HG03439 (cell line): ENCODE results near the gene SCAI.
"Not testable (repeated sequence)": the region's sequence is repeated elsewhere in the genome, so short reads cannot be mapped to it uniquely, and the experiment has no call there.

Experiments used
- ATAC-seq: cut with Tn5 transposase; IDR thresholded peaks from one replicate; pipeline ENCODE4 v1.9.1; 2021; ENCODE audit warnings: mild to moderate bottlenecking, moderate library complexity; ENCODE audit not compliant: unreplicated experiment

SCAI gene

DNA sequence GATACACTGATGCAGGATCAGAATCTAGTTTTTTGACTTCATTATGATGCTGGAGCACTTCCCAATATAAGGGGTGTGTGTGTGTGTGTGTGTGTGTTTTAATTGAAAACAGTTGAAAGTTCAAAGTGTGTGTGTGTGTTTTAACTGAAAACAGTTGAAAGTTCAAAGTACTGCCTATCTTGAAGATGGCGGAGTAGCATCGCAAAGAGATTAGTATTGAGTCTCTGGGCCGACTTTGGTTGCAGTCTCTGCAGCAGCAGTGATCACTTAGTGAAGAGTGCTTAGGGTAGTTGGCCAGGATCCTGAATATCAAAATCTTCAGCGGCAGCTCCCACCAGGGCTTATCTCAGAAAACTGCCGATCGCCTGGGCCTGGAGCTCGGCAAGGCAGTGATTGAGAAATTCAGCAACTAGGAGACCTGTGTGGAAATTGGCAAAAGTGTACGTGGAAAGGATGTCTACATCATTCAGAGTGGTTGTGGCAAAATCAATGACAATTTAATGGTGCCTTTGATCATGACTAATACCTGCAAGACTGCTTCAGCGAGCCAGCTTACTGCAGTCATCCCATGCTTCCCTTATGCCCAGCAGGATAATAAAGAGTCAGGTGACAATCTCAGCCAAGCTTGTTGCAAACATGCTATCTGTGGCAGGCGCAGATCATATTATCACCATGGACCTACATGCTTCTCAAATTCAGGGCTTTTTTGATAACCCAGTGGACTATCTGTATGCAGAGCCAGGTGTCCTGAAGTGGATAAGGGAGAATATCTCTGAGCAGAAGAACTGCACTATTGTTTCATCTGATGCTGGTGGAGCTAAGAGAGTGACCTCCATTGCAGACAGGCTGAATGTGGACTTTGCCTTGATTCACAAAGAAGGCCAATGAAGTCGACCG lies 7.3 kb upstream of the SCAI start:
- ATAC-seq: no peak

DNA sequence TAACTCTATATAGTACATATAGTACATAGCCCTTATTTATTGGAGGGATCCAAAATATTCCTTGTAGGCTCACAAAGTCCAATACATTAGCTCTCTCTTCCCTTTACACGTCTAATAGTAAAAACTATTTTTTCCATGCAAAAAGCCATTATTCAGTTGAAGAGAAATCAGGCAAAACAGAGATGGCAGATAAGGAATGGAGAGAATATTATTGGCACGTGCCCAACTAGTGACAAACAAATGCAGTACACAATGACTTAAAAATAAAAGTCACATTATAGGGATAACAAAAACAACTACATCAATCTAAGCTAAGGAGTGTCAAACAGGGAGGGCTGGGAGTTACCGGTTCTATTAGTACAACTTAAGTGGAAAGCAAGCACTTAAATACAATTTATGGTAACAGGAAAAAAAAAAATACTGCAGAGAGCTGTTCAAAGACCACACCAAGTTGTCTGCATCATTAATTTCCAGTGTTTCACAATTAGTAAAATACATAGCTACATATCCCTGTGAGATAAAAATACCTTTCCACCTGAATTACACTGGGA lies 4.1 kb upstream of the SCAI start:
- no peak for ATAC-seq

DNA sequence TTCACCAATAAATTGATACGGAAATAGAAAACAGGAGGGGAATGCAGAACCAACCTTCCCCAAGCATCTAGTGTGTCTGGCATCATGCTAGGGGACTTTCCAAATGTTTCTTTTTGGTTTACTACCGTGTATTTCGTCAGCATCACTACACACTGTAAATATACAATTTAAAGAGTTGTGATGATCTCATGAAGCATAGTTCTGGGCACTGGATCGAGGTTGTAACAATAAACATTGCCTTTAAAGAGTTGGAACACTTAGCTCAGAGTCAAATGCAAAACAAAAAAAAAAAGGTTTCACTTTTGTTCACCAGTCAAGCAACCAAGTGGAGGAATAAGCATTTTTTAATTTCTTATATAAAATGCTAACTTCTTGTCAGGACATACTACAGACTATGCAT lies 2.9 kb upstream of the SCAI start:
- ATAC-seq: no peak

DNA sequence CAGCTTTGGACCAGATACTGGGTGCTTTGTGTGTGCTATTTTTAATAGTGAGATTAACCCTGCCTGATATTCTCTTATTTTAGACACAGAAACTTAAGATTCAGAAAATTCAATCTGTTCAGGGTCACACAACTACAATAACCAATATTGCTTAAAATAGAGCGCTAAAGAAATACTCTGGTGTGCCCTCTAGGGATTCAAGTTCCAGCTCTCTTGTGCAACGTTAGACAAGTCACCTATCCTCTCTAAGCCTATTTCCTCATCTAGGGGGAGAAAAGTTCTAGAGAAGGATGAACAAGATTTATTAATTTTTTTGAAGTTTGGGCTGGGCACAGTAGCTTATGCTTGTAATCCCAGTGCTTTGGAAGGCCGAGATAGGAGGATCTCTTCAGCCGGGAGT lies 2.1 kb upstream of the SCAI start:
- ATAC-seq: no peak

DNA sequence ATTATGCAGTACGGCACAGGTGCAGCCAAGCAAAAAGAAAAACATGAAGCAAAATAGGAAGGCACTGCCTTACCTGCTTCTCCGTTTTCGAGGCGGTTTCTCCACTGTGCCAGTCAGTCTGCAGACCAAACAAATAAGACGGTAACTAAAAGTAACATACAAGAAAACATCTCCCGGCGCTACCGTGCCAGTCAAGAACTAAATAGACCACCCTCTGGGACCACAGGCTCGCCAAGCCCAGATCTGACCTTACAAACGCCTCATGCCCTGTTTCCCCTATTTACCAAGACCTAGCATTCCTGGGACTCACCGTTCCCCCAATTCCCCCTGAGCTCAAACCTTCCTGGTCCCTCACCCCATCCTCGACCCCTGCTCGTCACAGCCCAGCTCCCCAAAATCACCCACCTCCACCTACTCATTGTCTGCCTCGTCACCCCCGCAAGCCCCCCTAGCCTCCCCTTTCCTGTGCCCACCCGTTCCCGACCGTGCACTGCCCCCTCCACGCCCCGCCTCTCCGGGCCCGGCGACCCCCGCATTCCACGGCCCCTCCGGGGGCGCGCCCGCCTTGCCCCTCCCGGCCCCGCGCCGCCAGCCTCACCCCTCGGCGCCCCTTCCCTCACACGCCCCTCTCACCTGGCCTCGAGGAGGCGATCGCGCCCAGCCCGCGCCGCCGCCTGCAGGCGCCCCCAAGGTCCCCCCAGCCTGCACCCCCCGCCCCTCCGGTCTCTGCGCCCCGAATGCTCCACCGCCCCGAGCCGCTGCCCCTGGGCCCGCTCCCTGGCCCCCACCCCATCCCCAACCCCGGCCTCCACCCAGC lies 560 bp downstream of the SCAI start:
- no peak for ATAC-seq

DNA sequence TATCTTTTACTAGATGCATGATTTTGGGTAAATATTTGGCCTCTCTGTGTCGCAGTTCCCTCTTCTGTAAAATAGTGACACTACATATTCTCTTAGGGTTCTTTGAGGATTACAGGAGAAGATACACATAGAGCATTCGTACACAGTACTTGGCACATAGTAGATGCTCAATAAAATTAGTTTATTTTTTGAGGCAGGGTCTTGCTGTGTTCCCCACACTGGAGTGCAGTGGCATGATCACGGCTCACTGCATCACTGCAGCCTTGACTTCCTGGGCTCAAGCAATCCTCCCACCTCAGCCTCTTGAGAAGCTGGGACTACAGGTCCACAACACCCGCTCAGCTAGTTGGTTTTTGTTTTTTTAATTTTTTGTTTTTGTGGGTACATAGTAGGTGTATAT lies 1.6 kb downstream of the SCAI start:
- ATAC-seq: no peak

DNA sequence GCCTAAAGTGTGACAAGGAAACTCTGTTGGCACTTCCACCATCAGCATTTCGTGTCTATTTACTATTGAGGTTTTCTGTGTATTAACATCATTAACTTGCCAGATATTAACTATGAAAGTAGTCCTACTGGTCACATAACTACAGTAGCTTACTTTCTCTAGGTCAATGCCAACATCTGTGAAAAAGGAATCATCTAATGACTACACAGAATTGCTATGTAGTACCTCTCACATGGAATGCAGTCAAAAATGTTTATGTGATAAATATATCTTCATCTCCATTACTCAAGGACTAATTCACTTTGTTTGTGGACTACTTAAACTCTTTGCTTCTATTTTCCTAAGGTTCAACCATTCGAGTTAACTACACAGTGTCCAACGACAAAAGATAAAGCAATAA lies 2.1 kb downstream of the SCAI start:
- ATAC-seq: no peak

DNA sequence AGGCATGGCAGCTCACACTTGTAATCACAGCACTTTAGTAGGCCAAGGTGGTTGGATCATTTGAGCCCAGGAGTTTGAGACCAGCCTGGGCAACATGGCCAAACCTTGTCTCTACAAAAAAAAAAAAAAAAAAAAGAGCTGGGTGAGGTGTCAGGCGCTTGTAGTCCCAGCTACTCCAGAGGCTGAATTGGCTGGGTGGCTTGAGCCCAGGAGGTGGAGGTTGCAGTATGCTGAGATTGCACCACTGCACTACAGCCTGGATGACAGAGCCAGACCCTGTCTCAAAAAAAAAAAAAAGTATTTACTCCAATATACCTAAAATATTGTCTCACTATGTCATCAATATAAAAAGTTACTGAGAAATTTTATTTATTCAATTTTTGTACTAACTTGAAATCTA lies 2.8 kb downstream of the SCAI start:
- no peak for ATAC-seq

DNA sequence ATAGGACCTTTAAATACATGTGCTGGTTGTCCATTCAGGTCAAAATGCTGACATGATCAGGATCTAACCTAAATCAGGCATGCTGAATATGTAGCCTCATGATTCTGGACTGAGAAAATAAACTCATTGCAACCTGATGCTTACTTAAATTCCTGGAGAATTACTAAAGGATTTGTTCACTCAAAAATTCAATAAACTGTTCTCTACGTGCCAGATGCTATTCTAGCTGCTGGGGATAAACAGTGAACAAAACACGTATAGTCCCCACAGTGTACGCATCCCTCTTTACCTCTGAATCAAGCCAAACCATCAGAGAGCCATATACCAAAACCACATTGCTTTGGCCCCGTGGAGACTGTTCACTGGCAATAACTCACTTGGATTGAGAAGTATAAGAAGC lies 6.1 kb downstream of the SCAI start:
- ATAC-seq: no peak

DNA sequence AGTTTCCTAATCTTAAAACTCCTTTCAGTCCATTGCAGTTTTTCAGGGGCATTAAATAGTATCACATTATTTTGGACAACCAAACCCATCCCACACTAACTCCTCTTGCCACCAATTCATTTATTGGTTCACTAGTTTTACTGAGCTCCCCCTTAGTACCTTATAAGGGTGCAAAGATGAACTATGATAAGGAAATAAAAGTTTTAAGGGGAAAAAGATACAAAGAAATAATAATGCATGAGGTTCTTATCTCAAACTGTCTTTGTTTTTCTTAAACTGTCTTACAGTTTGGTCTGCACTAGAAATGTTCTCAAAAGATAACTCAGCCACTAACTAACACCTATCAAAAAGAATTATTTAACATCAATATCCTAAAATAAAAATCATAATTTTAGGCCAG lies 8.4 kb downstream of the SCAI start:
- no peak for ATAC-seq

DNA sequence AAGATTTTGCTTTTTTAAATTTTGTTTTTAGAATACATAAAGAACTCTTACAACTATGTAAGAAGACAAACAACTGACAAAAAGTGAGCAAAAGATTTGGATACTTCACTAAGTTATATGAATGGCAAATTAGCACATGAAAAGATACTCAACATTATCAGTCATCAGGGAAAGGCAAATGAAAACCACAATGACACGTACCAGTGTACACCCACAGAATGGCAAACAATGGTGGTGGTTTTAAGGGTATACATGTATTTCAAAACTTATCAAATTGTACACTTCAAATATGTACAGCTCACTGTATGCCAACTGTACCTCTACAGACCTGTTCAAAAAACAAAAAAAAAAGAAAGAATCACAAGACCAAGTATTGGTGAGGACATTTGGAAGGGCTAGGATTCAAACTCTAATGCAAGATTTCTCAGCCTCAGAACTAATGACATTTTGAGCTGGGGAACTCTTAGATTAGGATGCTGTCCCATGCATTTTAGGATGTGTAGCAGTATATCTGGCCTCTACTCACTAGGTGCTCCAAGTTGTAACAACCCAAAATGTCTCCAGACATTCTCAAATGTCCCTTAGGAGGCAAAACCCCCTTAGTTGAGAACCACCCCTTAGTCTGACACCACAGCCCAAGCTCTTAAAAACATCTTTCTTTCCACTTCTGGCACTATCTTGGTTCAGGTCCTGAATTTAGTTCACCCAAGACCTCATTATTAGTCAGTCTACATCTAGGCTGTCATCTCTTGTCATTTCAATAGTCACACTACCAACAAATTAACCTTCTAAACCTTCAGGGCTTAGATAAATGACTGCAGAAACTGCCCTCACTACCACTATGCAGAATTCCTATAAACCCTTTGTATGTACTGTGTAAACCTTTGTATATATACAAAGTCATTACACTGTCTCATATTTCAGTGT lies 9.7 kb downstream of the SCAI start:
- ATAC-seq: no peak

DNA sequence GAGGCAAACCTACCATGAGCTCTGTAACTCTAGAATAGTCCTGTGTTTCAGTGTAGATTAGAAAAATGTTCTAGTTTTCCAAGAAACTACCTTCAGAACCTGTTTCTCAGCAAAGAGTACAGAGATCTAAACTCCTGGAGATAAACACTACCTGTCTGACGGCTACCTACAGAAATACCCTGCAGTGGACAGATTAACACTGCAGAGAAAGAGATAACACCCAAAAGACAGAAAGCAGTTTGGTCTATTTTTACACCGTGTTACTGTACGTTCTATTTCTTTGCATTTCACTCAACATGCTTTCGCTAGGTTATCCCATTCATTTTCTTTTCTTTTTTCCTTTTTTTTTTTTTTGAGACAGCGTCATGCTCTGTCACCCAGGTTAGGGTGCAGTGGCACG lies 11.6 kb downstream of the SCAI start:
- no peak for ATAC-seq

DNA sequence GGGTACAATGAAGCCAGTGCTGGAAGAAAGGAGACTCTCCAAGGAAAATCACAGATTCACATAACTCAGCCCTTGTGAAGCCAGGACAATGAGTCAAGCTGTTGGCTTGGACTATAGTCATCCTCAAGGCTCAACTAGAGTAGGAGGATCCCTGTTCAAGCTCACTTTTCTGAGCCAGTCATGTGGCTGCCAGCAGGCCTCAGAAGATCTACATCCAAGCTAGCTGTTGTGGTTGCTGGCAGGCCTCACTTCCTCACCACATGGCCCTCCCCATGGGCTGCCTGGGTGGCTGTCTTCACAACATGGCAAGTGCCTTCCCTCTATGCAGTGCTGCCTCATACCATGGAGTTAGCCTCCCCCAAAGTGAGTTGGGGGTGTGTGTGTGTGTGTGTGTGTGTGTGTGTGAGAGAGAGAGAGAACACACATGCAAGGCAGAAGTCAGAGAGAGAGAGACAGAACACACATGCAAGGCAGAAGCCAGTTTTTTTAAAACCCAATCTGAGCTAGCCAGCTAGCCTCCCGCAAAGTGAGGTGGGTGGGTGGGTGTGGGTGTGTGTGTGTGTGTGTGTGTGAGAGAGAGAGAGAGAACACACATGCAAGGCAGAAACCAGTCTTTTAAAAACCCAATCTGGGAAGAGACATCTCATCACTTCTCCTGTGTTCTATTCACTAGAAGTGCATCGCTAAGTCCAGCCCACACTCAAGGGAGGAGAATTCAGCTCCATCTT lies 17.1 kb downstream of the SCAI start:
- no peak for ATAC-seq

DNA sequence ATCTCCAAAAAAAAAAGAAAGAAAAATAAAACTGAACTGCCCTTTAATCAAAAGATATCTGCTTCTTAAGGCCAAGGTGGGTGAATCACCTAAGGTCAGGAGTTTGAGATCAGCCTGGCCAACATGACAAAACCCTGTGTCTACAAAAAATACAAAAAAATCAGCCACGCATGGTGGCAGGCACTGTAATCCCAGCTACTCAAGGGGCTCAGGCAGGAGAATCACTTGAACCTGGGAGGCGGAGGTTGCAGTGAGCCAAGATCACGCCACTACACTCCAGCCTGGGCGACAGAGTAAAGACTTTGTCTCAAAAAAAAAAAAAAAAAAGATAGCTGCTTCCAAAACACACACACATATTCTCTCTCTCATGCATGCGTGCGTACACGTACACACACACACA lies 17.8 kb downstream of the SCAI start:
- no peak for ATAC-seq

DNA sequence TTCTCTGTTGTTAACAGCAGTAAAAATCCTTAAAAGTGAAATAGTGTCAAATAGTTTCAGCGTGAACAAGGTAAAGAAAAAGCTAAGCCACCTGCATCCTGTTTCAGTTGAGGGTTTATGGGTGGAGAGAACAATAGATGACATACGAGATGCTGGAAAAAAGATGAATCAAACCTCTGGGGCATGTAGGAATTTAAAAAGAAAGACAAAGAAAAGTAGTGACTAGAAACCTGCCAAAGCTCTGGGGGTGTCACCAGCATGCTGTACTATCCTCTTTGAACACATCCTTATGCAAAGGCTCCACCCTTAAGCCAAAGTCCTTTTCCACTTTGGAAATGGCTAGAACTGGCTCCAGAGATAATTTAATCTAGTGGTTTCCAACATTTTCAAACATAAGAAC lies 22.2 kb downstream of the SCAI start:
- no peak for ATAC-seq

DNA sequence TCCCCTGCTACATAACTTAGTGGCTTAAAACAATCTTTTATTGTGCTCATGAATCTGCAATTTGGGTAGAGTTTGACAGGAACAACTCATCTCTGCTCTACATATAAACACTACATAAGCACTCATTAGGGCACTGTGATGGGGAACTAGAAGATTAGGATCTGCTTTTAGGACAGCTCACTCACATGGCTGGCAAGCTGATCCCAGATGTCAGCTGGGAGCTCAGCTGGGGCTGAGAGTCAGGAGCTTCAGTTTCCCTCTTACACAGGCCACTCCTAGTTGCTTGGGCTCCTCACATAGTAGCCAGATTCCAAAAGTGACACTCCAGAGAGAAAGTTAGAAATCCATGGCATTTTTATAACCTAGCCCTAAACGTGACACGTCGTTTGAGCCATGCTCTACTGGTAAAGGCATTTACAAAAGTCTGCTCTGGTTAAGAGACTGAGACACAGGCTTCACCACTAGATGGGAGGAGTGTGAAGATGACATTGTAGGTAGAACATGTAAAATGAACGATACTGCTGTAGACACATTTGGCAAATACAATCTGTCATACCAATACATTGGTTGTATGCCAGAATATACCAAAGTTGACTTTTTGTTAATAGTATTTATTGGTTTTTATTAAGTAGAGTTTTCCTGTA lies 23.6 kb downstream of the SCAI start:
- no peak for ATAC-seq

DNA sequence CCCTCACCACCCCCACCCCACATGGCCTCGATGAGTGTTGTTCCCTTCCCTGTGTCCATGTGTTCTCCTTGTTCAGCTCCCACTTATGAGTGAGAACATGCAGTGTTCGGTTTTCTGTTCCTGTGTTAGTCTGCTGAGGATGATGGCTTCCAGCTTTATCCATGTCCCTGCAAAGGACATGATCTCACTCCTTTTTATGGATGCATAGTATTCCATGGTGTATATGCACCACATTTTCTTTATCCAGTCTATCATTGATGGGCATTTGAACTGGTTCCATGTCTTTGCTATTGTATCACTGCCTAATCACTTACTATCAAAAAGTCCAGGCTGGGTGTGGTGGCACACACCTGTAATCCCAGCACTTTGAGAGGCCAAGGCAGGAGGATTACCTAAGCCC lies 24.6 kb downstream of the SCAI start:
- ATAC-seq: not testable (repeated sequence)

DNA sequence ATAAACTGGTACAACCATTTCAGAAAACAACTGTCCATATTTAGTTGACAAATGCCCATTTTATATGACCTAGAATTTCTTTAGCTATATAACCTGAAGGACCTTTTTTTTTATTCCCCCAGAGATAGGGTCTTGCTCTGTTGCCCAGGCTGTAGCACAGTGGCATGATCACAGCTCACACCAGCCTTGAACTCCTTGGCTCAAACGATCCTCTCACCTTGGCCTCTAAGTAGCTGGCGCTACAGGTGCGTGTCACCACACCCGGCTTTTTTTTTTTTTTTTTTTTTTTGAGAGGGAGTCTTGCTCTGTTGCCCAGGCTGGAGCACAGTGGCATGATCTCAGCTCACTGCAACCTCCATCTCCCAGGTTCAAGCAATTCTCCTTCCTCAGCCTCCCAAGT lies 28.8 kb downstream of the SCAI start:
- not testable (repeated sequence) for ATAC-seq

DNA sequence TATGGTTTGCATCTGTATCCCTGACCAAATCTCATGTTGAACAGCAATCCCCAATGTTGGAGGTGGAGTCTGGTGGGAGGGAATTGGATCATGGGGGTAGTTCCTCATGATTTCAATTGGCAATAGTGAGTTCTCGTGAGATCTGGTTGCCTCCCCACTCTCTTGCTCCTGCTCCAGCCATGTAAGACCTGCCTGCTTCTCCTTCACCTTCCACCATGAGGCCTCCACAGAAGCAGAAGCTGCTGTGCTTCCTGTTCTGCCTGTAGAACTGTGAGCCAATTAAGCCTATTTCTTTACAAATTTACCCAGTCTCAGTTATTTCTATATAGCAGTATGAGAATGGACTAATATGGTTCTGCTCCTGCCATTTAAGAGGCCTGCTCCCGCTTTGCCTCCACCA lies 32.9 kb downstream of the SCAI start:
- ATAC-seq: no peak

DNA sequence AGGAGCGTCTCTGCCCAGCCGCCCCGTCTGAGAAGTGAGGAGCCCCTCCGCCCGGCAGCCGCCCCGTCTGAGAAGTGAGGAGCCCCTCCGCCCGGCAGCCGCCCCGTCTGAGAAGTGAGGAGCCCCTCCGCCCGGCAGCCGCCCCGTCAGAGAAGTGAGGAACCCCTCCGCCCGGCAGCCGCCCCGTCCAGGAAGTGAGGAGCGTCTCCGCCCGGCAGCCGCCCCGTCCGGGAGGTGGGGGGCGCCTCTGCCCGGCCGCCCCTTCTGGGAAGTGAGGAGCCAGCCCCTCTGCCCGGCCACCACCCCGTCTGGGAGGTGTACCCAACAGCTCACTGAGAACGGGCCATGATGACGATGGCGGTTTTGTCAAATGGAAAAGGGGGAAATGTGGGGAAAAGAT lies 34.8 kb downstream of the SCAI start:
- not testable (repeated sequence) for ATAC-seq
